ENCODE measurements around the gene CAMTA1. TPM values are rescaled to one million over a fixed set of nuclear protein-coding genes. Genes with fewer than 3 reads are reported as not detected.

Gene CAMTA1
- total RNA-seq, 1 donor from 2014 or later = 63.8 TPM

DNA sequence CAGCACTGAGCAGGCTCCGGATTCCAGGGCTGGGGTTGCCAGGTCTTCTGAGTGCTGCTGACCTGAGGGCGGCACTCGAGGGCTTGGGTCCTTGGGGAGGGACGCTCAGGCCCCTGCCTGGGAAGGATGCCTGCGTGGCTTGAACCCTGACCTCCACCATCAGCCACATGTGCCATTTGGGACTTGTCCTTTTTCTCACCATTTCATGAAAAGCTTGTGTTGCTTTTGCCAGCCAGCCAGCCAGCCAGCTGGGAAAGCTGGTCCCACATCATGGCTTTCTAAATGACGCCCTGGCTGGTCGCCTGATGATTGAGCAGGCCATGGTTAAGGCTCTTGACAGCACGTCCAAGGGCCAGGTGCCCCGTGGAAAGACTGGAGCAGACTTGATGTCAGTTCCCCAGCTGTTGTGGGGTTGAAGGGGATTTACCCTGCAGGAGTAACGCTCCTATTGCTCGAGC, 168.7 kb downstream of the CAMTA1 start:
- DNase-seq (ENCODE audit: low spot score) = no peak
- Mint-ChIP-seq H3K9me3 (ENCODE audit: low read depth) (peaks cover 3% of the 10 kb centered on the region), H3K4me3 (ENCODE audit: unreplicated experiment) (no peak overlapping the region), H3K27ac (ENCODE audit: unreplicated experiment) (no peak overlapping the region), H3K27me3 (ENCODE audit: low read depth) (peaks cover 6% of the 10 kb centered on the region), H3K4me1 (ENCODE audit: low read depth) (no peaks in the 10 kb centered on the region), H3K36me3 (ENCODE audit: low read depth) (peaks cover 2% of the 10 kb centered on the region)
- TF ChIP-seq, protein P1, sequence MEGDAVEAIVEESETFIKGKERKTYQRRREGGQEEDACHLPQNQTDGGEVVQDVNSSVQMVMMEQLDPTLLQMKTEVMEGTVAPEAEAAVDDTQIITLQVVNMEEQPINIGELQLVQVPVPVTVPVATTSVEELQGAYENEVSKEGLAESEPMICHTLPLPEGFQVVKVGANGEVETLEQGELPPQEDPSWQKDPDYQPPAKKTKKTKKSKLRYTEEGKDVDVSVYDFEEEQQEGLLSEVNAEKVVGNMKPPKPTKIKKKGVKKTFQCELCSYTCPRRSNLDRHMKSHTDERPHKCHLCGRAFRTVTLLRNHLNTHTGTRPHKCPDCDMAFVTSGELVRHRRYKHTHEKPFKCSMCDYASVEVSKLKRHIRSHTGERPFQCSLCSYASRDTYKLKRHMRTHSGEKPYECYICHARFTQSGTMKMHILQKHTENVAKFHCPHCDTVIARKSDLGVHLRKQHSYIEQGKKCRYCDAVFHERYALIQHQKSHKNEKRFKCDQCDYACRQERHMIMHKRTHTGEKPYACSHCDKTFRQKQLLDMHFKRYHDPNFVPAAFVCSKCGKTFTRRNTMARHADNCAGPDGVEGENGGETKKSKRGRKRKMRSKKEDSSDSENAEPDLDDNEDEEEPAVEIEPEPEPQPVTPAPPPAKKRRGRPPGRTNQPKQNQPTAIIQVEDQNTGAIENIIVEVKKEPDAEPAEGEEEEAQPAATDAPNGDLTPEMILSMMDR (IDR thresholded peaks at IDR 0.05) = no peak

- Mint-ChIP-seq H3K4me1 (ENCODE audit: low read depth) (no peaks in the 10 kb centered on the region), H3K27ac (ENCODE audit: unreplicated experiment) (no peak overlapping the region), H3K36me3 (ENCODE audit: low read depth) (peaks cover 2% of the 10 kb centered on the region), H3K27me3 (ENCODE audit: low read depth) (peaks cover 6% of the 10 kb centered on the region), H3K9me3 (ENCODE audit: low read depth) (peaks cover 3% of the 10 kb centered on the region), H3K4me3 (ENCODE audit: unreplicated experiment) (no peak overlapping the region)
- TF ChIP-seq, protein P1 (IDR thresholded peaks at IDR 0.05) = no peak
- DNase-seq (ENCODE audit: low spot score) = no peak
Observed at GRCh38 chr1:6954591-6954990, 169.3 kb downstream of the CAMTA1 start.

GRCh38 chr1:6955357-6956094, 170.3 kb downstream of the CAMTA1 start:
- Mint-ChIP-seq H3K4me3 (ENCODE audit: unreplicated experiment) (no peak overlapping the region), H3K27me3 (ENCODE audit: low read depth) (peaks cover 6% of the 10 kb centered on the region), H3K36me3 (ENCODE audit: low read depth) (peaks cover 2% of the 10 kb centered on the region), H3K4me1 (ENCODE audit: low read depth) (peaks cover 7% of the 10 kb centered on the region), H3K9me3 (ENCODE audit: low read depth) (peaks cover 3% of the 10 kb centered on the region), H3K27ac (ENCODE audit: unreplicated experiment) (no peak overlapping the region)
- no peak for DNase-seq (ENCODE audit: low spot score)
- TF ChIP-seq, protein P1 (IDR thresholded peaks at IDR 0.05) = no peak

GRCh38 chr1:6956488-6957159, 171.4 kb downstream of the CAMTA1 start:
- Mint-ChIP-seq H3K27ac (ENCODE audit: unreplicated experiment) (no peak overlapping the region), H3K36me3 (ENCODE audit: low read depth) (peaks cover 2% of the 10 kb centered on the region)

GRCh38 chr1:6957341-6957740, 172.1 kb downstream of the CAMTA1 start:
- Mint-ChIP-seq H3K4me3 (ENCODE audit: unreplicated experiment) (no peak overlapping the region), H3K27ac (ENCODE audit: unreplicated experiment) (no peak overlapping the region), H3K27me3 (ENCODE audit: low read depth) (peaks cover 6% of the 10 kb centered on the region), H3K4me1 (ENCODE audit: low read depth) (peaks cover 17% of the 10 kb centered on the region), H3K9me3 (ENCODE audit: low read depth) (peaks cover 3% of the 10 kb centered on the region), H3K36me3 (ENCODE audit: low read depth) (peaks cover 2% of the 10 kb centered on the region)
- no peak for DNase-seq (ENCODE audit: low spot score)
- TF ChIP-seq, protein P1 (IDR thresholded peaks at IDR 0.05) = no peak

More at GRCh38 chr1:6956488-6957159, 171.4 kb downstream of the CAMTA1 start:
- no peak for DNase-seq (ENCODE audit: low spot score)
- Mint-ChIP-seq H3K9me3 (ENCODE audit: low read depth) (peaks cover 3% of the 10 kb centered on the region), H3K4me1 (ENCODE audit: low read depth) (peaks cover 13% of the 10 kb centered on the region), H3K27me3 (ENCODE audit: low read depth) (peaks cover 6% of the 10 kb centered on the region), H3K4me3 (ENCODE audit: unreplicated experiment) (no peak overlapping the region)
- TF ChIP-seq, protein P1 (IDR thresholded peaks at IDR 0.05) = no peak
